ENCODE results near the gene RAB27B. TPM values are rescaled to one million over a fixed set of nuclear protein-coding genes. Genes with fewer than 3 reads are reported as not detected.
"Not testable (repeated sequence)": the region's sequence is repeated elsewhere in the genome, so short reads cannot be mapped to it uniquely, and the experiment has no call there.

The RAB27B gene
- polyA plus RNA-seq, 1 experiment: 1.9 TPM

- Histone ChIP-seq H3K4me3 (ENCODE audit: low read depth, low read length) (no peak overlapping the region), H3K27me3 (ENCODE audit: control insufficient read depth, insufficient read depth, low read length) (no peaks in the 10 kb centered on the region), H3K9me3 (ENCODE audit: control insufficient read depth, insufficient read depth, low read length) (no peaks in the 10 kb centered on the region), H3K27ac (ENCODE audit: low read depth, low read length) (no peak overlapping the region)
- DNase-seq (ENCODE audit: low read depth, low spot score): peak; percentile 7
- TF ChIP-seq CTCF (IDR thresholded peaks at IDR 0.05; ENCODE audit: low read depth, low read length): no peak
- CTCF ChIA-PET: no interaction called here
- POLR2A ChIA-PET: no interaction called here
These were observed 17.5 kb downstream of the RAB27B start for GRCh38 chr18:54845787-54846186.

- no peak overlapping the region for H3K4me3 ChIP-seq (ENCODE audit: low read depth, low read length)
- ChIA-PET POLR2A (no interaction called here), CTCF (interaction anchor here (1.6 kb wide), 1 partner anchor 177 kb away, joined by 4 read pairs; no protein-coding TSS in a partner anchor)
- DNase-seq (ENCODE audit: low read depth, low spot score): no peak
- no peaks in the 10 kb centered on the region for H3K9me3 ChIP-seq (ENCODE audit: control insufficient read depth, insufficient read depth, low read length)
- TF ChIP-seq CTCF (IDR thresholded peaks at IDR 0.05; ENCODE audit: low read depth, low read length): no peak
- H3K27ac ChIP-seq (ENCODE audit: low read depth, low read length): no peak overlapping the region
- no peaks in the 10 kb centered on the region for H3K27me3 ChIP-seq (ENCODE audit: control insufficient read depth, insufficient read depth, low read length)
These were observed 19.8 kb downstream of the RAB27B start for GRCh38 chr18:54848121-54848520.

- no peak for DNase-seq (ENCODE audit: low read depth, low spot score)
- no peak for TF ChIP-seq CTCF (IDR thresholded peaks at IDR 0.05; ENCODE audit: low read depth, low read length)
- Histone ChIP-seq H3K4me3 (ENCODE audit: low read depth, low read length) (no peak overlapping the region), H3K9me3 (ENCODE audit: control insufficient read depth, insufficient read depth, low read length) (no peaks in the 10 kb centered on the region), H3K27me3 (ENCODE audit: control insufficient read depth, insufficient read depth, low read length) (no peaks in the 10 kb centered on the region), H3K27ac (ENCODE audit: low read depth, low read length) (no peak overlapping the region)
- POLR2A ChIA-PET: no interaction called here
- CTCF ChIA-PET: interaction anchor here (0.6 kb wide), 1 partner anchor 479 kb away, joined by 4 read pairs; no protein-coding TSS in a partner anchor
These were observed 21.4 kb downstream of the RAB27B start for GRCh38 chr18:54849683-54850082.

GRCh38 chr18:54850598-54850997, 22.3 kb downstream of the RAB27B start:
- Histone ChIP-seq H3K4me3 (ENCODE audit: low read depth, low read length) (no peak overlapping the region), H3K9me3 (ENCODE audit: control insufficient read depth, insufficient read depth, low read length) (no peaks in the 10 kb centered on the region), H3K27ac (ENCODE audit: low read depth, low read length) (no peak overlapping the region), H3K27me3 (ENCODE audit: control insufficient read depth, insufficient read depth, low read length) (no peaks in the 10 kb centered on the region)
- no peak for DNase-seq (ENCODE audit: low read depth, low spot score)
- POLR2A ChIA-PET: no interaction called here
- CTCF ChIA-PET: interaction anchor here (0.6 to 1.2 kb wide), 2 partner anchors 72 to 132 kb away, joined by 3 to 4 read pairs; no protein-coding TSS in a partner anchor
- TF ChIP-seq CTCF (IDR thresholded peaks at IDR 0.05; ENCODE audit: low read depth, low read length): no peak

- H3K27ac ChIP-seq (ENCODE audit: low read depth, low read length): no peak overlapping the region
- TF ChIP-seq CTCF (IDR thresholded peaks at IDR 0.05; ENCODE audit: low read depth, low read length): no peak
- no peaks in the 10 kb centered on the region for H3K27me3 ChIP-seq (ENCODE audit: control insufficient read depth, insufficient read depth, low read length)
- CTCF ChIA-PET: no interaction called here
- no peak for DNase-seq (ENCODE audit: low read depth, low spot score)
- no peak overlapping the region for H3K4me3 ChIP-seq (ENCODE audit: low read depth, low read length)
- POLR2A ChIA-PET: no interaction called here
- no peaks in the 10 kb centered on the region for H3K9me3 ChIP-seq (ENCODE audit: control insufficient read depth, insufficient read depth, low read length)
These were observed 24.8 kb downstream of the RAB27B start for GRCh38 chr18:54852780-54853675.

GRCh38 chr18:54855050-54855449, 26.8 kb downstream of the RAB27B start:
- H3K27ac ChIP-seq (ENCODE audit: low read depth, low read length); H3K27me3 ChIP-seq (ENCODE audit: control insufficient read depth, insufficient read depth, low read length); CTCF ChIA-PET; DNase-seq (ENCODE audit: low read depth, low spot score); H3K4me3 ChIP-seq (ENCODE audit: low read depth, low read length); H3K9me3 ChIP-seq (ENCODE audit: control insufficient read depth, insufficient read depth, low read length); POLR2A ChIA-PET: not testable (repeated sequence)

Measured in AG04450 (cell line).